NCI-H1694 (cell line): ENCODE results near the gene SCFD2.

Source experiments
- DNase-seq: peaks from one replicate; lab custom pipeline; 2025; lab: John Stamatoyannopoulos, UW

Gene SCFD2

GRCh38 chr4:52954560-52955170 is 411.2 kb downstream of the SCFD2 start:
- DNase-seq = no peak

- no peak for DNase-seq
These were observed 413.3 kb downstream of the SCFD2 start for GRCh38 chr4:52952540-52952939.

DNA sequence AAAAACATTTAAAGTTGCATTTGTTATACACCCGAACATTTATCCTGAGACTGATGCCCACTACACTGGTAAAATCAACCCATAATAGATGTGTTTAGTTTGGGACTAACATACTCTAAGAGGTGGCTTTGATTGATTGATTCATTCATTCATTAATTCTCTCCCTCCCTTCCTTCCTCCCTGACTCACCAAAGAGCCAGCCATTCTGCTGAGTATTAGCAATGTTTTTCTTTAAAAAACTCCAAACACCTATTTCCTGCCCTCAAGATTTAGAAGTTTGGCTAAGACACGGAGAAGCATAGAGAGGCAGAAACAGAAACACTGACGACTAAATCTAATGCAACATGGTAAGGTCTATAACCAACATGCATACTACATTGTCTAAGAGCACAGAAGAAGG is 414.8 kb downstream of the SCFD2 start:
- no peak for DNase-seq

DNA sequence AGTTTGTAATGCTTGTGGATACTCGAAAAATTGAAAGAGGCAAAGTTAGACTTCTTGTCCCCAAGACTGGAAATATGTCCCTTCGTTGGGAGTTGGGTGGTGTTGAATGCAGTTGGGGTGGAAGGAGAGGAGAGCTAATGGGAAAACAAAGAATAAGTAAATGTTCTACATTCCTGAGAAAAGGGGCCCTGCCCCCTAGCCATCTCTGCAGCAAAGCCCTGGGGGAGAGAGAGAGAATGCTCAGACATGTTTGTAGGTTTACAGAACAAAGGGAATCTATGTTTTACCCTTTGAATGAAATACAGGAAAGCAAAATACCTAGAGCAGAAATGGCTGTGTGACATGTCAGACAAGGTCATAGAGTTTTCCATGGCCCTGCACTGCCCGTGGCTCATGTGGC is 415.6 kb downstream of the SCFD2 start:
- no peak for DNase-seq

DNA sequence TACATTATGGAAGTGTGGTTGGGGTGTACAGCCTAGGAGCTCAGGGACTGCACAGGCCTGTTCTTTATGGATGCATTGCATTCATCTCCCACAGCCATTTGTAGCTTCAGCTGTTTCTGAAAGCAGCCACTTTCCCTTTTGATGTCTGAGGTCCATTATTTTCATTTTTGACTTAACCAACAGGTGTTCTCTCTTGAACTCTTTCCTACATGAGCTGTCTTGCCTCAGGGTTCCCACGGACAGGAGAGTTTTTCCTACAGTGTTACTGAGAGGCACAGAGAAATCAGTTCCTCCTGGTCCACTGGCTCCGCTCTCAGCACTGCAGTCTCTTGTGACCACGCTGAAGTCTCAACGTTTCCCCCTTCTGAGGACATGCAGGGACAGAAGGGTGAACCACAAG is 416.5 kb downstream of the SCFD2 start:
- DNase-seq = no peak

GRCh38 chr4:52948057-52948423 is 417.8 kb downstream of the SCFD2 start:
- DNase-seq = no peak

GRCh38 chr4:52947401-52948056 is 418.3 kb downstream of the SCFD2 start:
- DNase-seq = no peak

DNA sequence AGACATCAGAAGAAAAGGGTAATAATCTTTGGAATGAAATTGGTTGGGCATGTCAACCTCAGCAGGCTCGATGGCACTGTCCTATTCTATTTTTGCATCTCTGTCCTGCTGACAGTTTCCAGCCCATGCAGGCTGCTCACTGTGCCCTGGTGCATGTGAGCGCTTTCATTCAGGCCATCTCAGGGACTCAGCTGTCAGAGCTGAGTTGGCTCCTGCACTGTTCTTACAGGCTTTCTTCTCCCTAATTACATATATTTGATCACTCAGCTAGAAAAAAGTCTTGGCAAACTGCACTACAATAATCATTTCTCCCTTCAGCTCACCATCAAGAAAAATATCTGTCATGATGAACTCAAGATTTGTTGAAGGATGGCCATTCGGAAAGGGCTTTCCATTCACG is 419.0 kb downstream of the SCFD2 start:
- DNase-seq = no peak

GRCh38 chr4:52945982-52946381 is 419.9 kb downstream of the SCFD2 start:
- DNase-seq = no peak

GRCh38 chr4:52945326-52945898 is 420.4 kb downstream of the SCFD2 start:
- DNase-seq = no peak

DNA sequence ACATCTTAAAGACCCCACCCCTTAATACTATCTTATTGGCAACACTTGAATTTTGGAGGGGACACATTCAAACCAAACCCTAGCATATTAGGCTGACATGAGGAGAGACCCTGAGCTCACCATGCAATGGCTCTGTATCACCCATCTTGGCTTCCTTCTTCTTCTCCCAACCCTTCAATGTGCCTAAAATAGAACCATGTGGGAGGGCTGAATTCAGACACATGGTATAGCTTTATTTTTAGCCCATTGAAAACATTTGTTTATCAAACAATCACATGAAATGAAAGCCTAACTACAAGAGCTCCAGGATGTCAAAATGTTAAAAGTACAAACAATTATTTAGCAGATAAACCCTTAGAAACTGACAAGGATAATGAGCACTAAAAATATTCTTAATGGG is 422.2 kb downstream of the SCFD2 start:
- DNase-seq = no peak

DNA sequence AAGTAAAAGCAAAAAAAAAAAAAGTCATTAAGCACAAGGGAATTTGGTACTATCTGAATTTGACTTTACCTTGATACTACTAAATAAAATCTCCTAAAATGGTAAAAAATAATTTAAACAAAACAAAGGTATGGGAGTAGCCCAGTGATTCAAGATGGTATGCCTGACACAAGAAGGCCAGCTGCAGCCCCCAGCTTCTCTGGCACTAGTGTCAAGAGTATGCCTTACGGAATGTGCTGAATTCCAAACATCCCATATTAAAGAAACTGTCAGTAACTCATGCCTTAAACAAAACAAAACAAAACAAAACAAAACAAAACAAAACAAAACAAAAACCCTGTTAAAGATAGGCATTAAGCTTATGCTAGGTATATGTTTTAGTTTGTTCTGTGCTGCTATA is 422.9 kb downstream of the SCFD2 start:
- no peak for DNase-seq

DNA sequence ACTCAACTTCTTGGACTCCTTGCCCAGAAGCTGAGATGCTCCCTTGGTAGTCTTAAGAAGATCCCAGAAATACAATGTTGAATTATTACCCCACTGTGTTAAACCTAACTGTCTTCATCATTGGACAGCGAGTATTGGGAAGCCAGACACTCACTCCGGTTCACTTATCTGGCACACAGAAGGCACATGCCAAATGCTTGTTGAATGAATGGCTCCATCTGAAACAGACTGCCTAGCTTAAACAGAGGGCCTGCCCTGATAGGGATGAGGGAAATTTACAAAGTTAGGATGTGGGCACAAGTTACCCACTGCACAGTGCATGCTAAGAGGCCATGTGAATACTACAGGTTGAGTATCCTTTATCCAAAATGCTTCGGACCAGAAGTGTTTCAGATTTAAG is 424.4 kb downstream of the SCFD2 start:
- DNase-seq = no peak

DNA sequence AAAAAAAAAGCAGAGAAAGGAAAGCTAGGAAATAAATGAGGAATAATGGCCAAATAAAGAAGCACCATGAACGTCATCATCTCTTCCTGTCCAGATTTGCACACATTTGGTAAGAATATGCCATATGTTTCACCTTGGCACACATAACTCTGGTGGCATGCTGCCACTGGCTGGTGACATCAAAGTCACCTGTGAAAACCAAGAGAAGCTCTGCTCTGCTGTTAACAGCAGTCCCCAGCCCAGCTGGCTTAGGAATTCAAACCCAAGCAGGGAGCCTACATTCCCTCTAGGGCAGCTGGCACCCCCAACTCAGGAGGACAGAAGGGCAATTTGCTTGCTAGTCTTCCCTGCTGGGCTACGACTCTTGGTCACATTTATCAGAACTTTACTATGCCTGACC is 426.1 kb downstream of the SCFD2 start:
- peak; percentile 93 for DNase-seq

- no peak for DNase-seq
These were observed 426.5 kb downstream of the SCFD2 start for GRCh38 chr4:52939325-52939724.

DNA sequence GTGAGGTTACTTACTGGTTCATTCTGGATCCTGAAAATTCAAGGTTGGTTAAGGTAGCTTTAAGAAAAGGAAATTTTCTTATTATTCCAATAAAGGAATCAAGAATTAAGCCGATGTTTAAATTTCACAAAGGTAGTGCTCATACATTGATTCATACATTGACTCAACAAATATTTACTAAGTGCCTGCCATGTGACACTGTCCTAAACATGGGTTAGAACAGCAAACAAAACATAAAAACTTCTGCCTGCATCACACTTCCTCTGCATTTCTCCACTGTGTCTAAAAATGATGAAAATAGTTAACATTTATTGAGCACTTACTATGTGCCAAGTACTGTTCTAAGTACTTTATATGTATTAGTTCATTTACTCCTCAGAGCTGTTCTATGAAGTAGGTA is 428.0 kb downstream of the SCFD2 start:
- DNase-seq = no peak

DNA sequence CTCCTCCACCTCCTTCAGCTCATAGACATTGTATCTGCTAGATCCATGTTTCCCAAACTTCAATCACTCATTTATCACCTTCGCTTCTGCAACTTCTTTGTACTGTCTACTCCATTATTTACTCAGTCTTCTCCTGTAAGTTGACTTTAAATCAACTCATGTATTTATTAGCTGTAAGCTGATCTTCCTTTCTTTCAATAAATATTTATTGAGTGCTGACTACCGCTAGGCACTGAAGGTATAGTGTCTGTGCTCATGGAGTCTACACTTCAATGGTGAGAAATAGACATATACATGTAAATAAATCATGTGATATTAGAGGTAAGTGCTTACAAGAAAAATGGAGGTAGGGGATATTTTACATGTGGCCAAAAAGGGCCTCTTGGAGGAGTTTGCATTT is 429.1 kb downstream of the SCFD2 start:
- no peak for DNase-seq

DNA sequence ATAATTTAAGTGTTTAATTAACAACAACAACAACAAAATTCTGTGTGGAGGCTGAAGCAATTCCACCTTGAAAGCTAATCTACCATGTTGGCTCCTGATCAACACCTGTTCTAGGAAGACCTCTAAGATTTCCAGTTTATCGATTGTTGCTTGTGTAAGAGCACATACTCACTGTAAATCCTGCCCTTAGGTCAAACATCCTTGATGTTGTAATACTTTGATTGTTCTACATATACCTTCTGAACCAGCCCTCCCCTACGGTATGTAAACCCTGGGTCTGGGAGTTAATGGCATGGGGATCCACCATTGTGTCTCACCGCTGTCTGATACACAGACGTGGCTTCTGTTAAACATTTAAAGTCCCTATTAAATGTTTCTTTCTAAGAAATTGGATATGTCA is 430.5 kb downstream of the SCFD2 start:
- DNase-seq = no peak

DNA sequence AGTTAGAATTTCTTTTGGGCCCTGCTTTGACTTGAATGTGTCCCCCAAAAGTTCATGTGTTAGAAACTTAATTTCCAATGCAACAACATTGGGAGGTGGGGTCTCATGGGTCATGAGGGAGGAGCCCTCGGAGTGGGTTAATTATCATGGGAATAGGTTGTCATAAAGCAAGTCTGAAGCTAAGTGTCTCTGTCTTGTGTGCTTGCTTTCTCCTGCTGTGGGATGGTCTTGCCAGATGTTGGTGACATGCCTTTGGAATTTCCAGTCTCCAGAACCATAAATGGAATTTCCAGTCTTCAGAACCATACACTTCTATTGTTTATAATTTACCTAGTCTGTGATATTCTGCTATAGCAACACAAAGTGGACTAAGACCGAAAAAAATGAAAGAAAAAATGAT is 432.1 kb downstream of the SCFD2 start:
- no peak for DNase-seq

DNA sequence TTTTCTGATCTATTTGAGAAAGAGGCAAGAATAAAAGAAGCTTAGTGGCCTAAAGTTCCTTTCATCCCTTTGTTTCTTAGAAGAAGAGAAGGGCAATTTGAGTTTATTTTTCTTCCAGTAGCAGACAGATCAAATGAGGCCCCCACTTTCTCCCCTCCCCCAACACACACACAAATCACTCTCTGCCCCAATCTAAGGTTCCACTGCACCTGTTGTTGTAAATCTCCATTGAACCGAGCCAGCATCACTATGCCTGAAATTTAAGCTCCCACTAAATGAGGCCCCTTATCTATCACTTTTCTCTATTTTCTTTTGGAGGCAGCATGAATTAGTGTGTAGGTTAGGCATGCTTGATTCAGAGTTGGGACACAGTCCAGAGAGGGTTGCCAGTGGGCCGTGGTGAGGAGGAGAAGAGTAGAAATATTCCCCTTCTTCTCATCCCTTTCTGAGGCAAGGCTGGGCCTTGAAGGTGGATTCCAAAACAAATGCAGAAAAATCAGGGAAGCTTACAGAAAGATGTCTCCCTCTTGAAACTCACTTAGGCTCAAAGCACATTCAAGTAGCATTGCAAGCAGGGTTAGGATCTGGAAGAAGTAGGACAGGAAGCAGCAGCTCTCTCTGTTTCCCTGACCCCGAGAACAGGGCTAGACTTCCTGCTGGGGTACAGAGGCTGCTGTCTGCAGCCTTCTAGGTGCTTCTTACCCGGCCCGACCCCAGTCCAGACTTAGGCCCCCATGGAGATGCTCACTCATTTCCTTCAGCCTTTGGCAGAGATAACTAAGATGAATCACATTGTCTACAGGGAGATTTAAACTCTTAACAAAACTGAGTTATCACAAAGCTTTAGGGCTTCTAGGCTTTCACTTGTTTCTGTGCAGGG is 433.0 kb downstream of the SCFD2 start:
- no peak for DNase-seq

GRCh38 chr4:52931243-52931642 is 434.6 kb downstream of the SCFD2 start:
- no peak for DNase-seq

GRCh38 chr4:52926196-52926974 is 439.5 kb downstream of the SCFD2 start:
- no peak for DNase-seq
